ENCODE data around the gene HAUS3.

DNA sequence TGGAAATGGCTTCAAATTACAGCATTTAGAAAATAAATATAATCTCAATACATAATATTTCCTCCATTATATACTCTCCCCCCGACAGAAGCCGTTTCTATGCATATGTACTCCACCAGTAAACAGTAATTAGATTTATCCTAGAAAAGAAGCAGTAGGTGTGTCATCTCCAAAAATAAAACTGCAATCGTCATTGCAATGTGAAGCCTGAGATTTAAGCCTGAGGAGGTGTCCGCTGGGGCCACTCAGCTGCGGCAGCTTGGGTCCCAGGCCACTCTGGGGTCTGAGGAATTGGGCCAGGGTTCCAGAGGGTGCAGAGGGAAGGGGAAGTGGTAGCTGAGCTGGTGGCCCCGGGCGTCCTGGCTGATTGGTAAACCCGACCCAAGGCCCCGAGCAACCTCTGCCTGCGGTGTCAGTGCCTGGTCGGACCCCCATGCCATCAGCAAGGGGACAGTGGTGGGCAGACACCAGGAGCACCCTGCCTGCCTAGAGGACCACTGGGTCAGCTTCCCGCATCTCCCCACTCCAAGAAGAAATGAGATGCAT is 27.8 kb upstream of the HAUS3 start:
- no peak for TF ChIP-seq CTCF (IDR thresholded peaks at IDR 0.05)
- TF ChIP-seq POLR2AphosphoS5 (IDR thresholded peaks at IDR 0.05): no peak
- no peak for TF ChIP-seq POLR2A (IDR thresholded peaks at IDR 0.05; ENCODE audit: low read depth)
- TF ChIP-seq EP300 (IDR thresholded peaks at IDR 0.05): no peak
